HepG2 (cell line): ENCODE results near the gene TTC31. TPM values are rescaled to one million over a fixed set of nuclear protein-coding genes. Genes with fewer than 3 reads are reported as not detected.

ENCODE experiments used
- ADNP ChIP-seq: sonication (generic); formaldehyde crosslinking; IDR thresholded peaks from 2 replicates; pipeline ENCODE4 v1.4.0; 2020; ENCODE audit warnings: missing genetic modification reagents
- ATF1 ChIP-seq: IDR thresholded peaks from 2 replicates; pipeline ENCODE4 v1.6.1; 2016; ENCODE audit warnings: mild to moderate bottlenecking, control low read depth
- BCL6 ChIP-seq: IDR thresholded peaks from 2 replicates; pipeline ENCODE4 v1.6.1; 2016; ENCODE audit warnings: missing genetic modification reagents, missing compliant biosample characterization
- DMAP1 ChIP-seq: IDR thresholded peaks from 2 replicates; pipeline ENCODE4 v1.6.1; 2016
- FOXC1 ChIP-seq: sonication (generic); formaldehyde crosslinking; IDR thresholded peaks from 2 replicates; pipeline ENCODE4 v1.8.0; 2022; ENCODE audit warnings: mild to moderate bottlenecking, missing genetic modification reagents, borderline replicate concordance
- HMG20A ChIP-seq: IDR thresholded peaks from 2 replicates; pipeline ENCODE4 v1.6.1; 2016; ENCODE audit warnings: borderline replicate concordance
- IRF2 ChIP-seq: IDR thresholded peaks from 2 replicates; pipeline ENCODE4 v1.6.1; 2018; ENCODE audit warnings: missing genetic modification reagents, missing compliant biosample characterization
- MAF1 ChIP-seq: sonication (generic); formaldehyde crosslinking; IDR thresholded peaks from 2 replicates; pipeline ENCODE4 v1.5.0; 2020; ENCODE audit warnings: missing genetic modification reagents, borderline replicate concordance
- REPIN1 ChIP-seq: sonication (generic); formaldehyde crosslinking; IDR thresholded peaks from 2 replicates; pipeline ENCODE4 v1.8.0; 2022; ENCODE audit warnings: missing genetic modification reagents, low read depth, mild to moderate bottlenecking, borderline replicate concordance
- REST ChIP-seq, 2 experiments: IDR thresholded peaks; 2 replicates each; pipeline ENCODE4 v1.6.1; 2011 to 2012; ENCODE audit warnings: low read length in 2 of 2, borderline replicate concordance in 1 of 2, low read depth in 1 of 2, mild to moderate bottlenecking in 1 of 2, moderate library complexity in 1 of 2
- SALL2 ChIP-seq: sonication (generic); formaldehyde crosslinking; IDR thresholded peaks from 2 replicates; pipeline ENCODE4 v1.8.1; 2023; ENCODE audit warnings: mild to moderate bottlenecking, missing genetic modification reagents, inconsistent platforms
- SMARCE1 ChIP-seq: fragments of 450-650 bp; IDR thresholded peaks from 2 replicates; pipeline ENCODE4 v1.6.1; 2017; ENCODE audit warnings: borderline replicate concordance
- SMC3 ChIP-seq: IDR thresholded peaks from 2 replicates; pipeline ENCODE4 v1.6.1; 2011; ENCODE audit warnings: low read length, improper control_type of control experiment
- ZBTB42 ChIP-seq: sonication (generic); formaldehyde crosslinking; IDR thresholded peaks from 2 replicates; pipeline ENCODE4 v1.5.0; 2020; ENCODE audit warnings: mild to moderate bottlenecking, missing genetic modification reagents
- ZNF281 ChIP-seq: sonication (generic); formaldehyde crosslinking; IDR thresholded peaks from 2 replicates; pipeline ENCODE4 v1.4.0; 2020; ENCODE audit warnings: missing genetic modification reagents, borderline replicate concordance
- ZNF296 ChIP-seq: sonication (generic); formaldehyde crosslinking; conservative IDR thresholded peaks from 2 replicates; pipeline ENCODE4 v1.5.0; 2020; ENCODE audit warnings: mild to moderate bottlenecking, missing genetic modification reagents
- ZNF598 ChIP-seq: sonication (generic); formaldehyde crosslinking; IDR thresholded peaks from 2 replicates; pipeline ENCODE4 v1.5.1; 2020; ENCODE audit warnings: mild to moderate bottlenecking, missing genetic modification reagents, borderline replicate concordance
- polyA plus RNA-seq, 8 experiments: library from polyadenylated mRNA; depleted of rRNA in 3 of 8; stranded (reverse) in 7 of 8; unstranded in 1 of 8; fragments of >200 nt; fragmentation: Illumina TruSeq in 4 of 8; extraction: Trizol in 4 of 8; gene quantifications; 2 replicates each; pipeline versions ENCODE4 v1.2.1 to v1.2.3, GENCODE V29; 2011 to 2016; ENCODE audit warnings: low read depth in 4 of 8, missing spikeins in 1 of 8, mixed read lengths in 1 of 8; ENCODE audit not compliant: insufficient read depth in 1 of 8
- total RNA-seq, 5 experiments: library from RNA; depleted of rRNA; stranded (reverse); fragments of >200 nt; fragmentation: Illumina TruSeq; extraction: Trizol; gene quantifications; 2 replicates each; pipeline ENCODE4 v1.2.3, GENCODE V29; 2016; ENCODE audit warnings: low read depth in 1 of 5
- TF ChIP-seq, protein P1 (sequence below): fragments of 450-650 bp; IDR thresholded peaks from 2 replicates; pipeline ENCODE4 v1.6.1; 2017
- TF ChIP-seq, protein P2 (sequence below): sonication (generic); formaldehyde crosslinking; IDR thresholded peaks from 2 replicates; pipeline ENCODE4 v1.8.0; 2022; ENCODE audit warnings: missing genetic modification reagents, mild to moderate bottlenecking, inconsistent platforms, borderline replicate concordance
- TF ChIP-seq, protein P3 (sequence below): IDR thresholded peaks from 2 replicates; pipeline ENCODE4 v1.6.1; 2016; ENCODE audit warnings: low read depth, borderline replicate concordance

Gene TTC31
- total and polyA plus RNA-seq, 2 of the 13 experiments (the other 11 are each of a cell fraction or from before 2014, with no cell fraction given) = 28.3 to 39.5 TPM

DNA sequence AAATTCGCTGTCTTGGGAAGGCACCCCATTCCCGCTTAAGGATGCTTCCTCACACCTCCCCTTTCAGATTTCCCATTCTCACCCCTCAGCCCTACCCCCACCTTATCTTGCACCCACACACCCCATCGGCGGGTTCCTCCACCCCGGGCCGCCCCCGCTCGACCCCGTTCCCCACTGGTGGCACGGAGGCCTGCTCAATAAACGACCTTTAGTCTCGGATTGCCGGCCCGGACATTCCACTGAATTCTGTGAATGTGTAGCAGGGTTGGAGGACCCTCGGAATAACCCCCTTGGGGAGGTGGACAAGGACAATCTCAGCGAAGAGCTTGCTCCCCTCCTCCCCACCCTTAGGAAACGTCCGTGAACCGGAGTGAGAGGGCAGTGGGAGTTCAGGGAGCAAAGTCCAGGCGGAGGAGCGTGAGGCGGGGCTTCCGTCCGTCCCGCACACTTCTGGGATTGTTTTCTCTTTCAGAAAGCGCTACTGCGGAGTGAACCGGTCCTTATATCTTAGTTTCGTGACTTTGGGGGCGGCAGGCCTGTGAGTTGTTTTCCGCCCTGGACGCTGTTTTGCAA is 19.4 kb downstream of the TTC31 start (continued):
- TF ChIP-seq, protein P1, sequence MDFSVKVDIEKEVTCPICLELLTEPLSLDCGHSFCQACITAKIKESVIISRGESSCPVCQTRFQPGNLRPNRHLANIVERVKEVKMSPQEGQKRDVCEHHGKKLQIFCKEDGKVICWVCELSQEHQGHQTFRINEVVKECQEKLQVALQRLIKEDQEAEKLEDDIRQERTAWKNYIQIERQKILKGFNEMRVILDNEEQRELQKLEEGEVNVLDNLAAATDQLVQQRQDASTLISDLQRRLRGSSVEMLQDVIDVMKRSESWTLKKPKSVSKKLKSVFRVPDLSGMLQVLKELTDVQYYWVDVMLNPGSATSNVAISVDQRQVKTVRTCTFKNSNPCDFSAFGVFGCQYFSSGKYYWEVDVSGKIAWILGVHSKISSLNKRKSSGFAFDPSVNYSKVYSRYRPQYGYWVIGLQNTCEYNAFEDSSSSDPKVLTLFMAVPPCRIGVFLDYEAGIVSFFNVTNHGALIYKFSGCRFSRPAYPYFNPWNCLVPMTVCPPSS = no peak
- TF ChIP-seq ADNP (CRISPR knock-in tag) (no peak), ATF1 (no peak), ZBTB42 (0 out of 2 replicates have a peak, but pooled peaks have one; percentile 69), ZNF281 (CRISPR knock-in tag) (peak; percentile 85), REPIN1 (CRISPR knock-in tag) (peak; percentile 64; the same call in 1 of the 2 replicates), BCL6 (peak; percentile 85), FOXC1 (CRISPR knock-in tag) (peak; percentile 40; the same call in 1 of the 2 replicates), REST (IDR thresholded peaks at IDR 0.05; ENCODE audit: borderline replicate concordance in 1 of 2, low read depth in 1 of 2, low read length in 2 of 2) (peak in 1 of 2 experiments; percentile 38; a peak in 1 of 4 replicates), ZNF598 (CRISPR knock-in tag) (no peak), SMARCE1 (no peak), SALL2 (CRISPR knock-in tag) (no peak), MAF1 (CRISPR knock-in tag) (no peak), IRF2 (CRISPR knock-in tag) (no peak; the same call in 1 of the 2 replicates), SMC3 (no peak), DMAP1 (CRISPR knock-in tag) (peak; percentile 87), ZNF296 (CRISPR knock-in tag) (no peak), HMG20A (CRISPR knock-in tag) (peak; percentile 39; the same call in 1 of the 2 replicates)
- TF ChIP-seq, protein P2, sequence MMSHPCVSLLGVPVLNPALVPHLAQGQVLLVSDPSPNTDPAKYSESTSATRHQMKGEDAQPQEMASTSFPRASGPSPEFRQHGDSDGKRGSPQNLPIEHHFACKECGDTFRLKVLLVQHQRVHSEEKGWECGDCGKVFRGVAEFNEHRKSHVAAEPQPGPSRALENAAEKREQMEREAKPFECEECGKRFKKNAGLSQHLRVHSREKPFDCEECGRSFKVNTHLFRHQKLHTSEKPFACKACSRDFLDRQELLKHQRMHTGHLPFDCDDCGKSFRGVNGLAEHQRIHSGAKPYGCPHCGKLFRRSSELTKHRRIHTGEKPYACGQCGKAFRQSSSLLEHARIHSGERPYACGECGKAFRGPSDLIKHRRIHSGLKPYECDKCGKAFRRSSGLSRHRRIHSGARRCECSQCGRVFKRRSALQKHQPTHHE = no peak; the same call in 1 of the 2 replicates
- TF ChIP-seq, protein P3, sequence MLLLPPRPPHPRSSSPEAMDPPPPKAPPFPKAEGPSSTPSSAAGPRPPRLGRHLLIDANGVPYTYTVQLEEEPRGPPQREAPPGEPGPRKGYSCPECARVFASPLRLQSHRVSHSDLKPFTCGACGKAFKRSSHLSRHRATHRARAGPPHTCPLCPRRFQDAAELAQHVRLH (CRISPR knock-in tag) = peak; percentile 82; the same call in 1 of the 2 replicates
